OCI-LY7 (cell line): ENCODE measurements around the gene ANKFN1. TPM values are rescaled to one million over a fixed set of nuclear protein-coding genes. Genes with fewer than 3 reads are reported as not detected.

Experiments used
- BruUV-seq: library from RNA; stranded (reverse); fragments of 400-500 nt; replicated peaks from 2 replicates; lab custom pipeline; 2021; lab: Mats Ljungman, UMichigan
- CTCF ChIA-PET: fragments of 300-600 bp; sonication (Branson Sonifier 250); formaldehyde crosslinking; loops from one replicate; lab custom pipeline; 2022; ENCODE audit warnings: antibody characterized with exemption; ENCODE audit not compliant: unreplicated experiment; lab: Charles Lee
- POLR2A ChIA-PET: fragments of 300-600 bp; sonication (Branson Sonifier 250); formaldehyde crosslinking; loops from one replicate; lab custom pipeline; 2022; ENCODE audit warnings: antibody characterized with exemption; lab: Charles Lee
- DNase-seq: peaks from one replicate; pipeline ENCODE4 v3.0.0-alpha.2; 2015; ENCODE audit warnings: low spot score
- H2AFZ ChIP-seq: fragments of 200-600 bp; sonication (generic), shearing (Covaris generic); 2 replicates; pipeline ENCODE4 v1.6.1; 2014; ENCODE audit warnings: mild to moderate bottlenecking, antibody characterized with exemption, low read length, moderate library complexity
- H3K27ac ChIP-seq: fragments of 200-600 bp; sonication (generic); 2 replicates; pipeline ENCODE4 v1.5.1; 2014; ENCODE audit warnings: mixed run types, low read depth, mild to moderate bottlenecking, moderate library complexity, low read length, inconsistent platforms; ENCODE audit not compliant: poor library complexity, severe bottlenecking
- H3K36me3 ChIP-seq: fragments of 200-600 bp; sonication (generic); 2 replicates; pipeline ENCODE4 v1.6.1; 2014; ENCODE audit warnings: mild to moderate bottlenecking, antibody characterized with exemption, low read length, moderate library complexity, mixed read lengths; ENCODE audit not compliant: insufficient read depth
- H3K4me1 ChIP-seq: fragments of 200-600 bp; sonication (generic); 2 replicates; pipeline ENCODE4 v1.5.1; 2014; ENCODE audit warnings: mild to moderate bottlenecking, low read length; ENCODE audit not compliant: insufficient read depth, poor library complexity, severe bottlenecking
- H3K4me2 ChIP-seq: fragments of 200-600 bp; sonication (generic); 2 replicates; pipeline ENCODE4 v1.6.1; 2014; ENCODE audit warnings: mild to moderate bottlenecking, low read length
- H3K4me3 ChIP-seq: fragments of 200-600 bp; sonication (generic); 2 replicates; pipeline ENCODE4 v1.5.1; 2014; ENCODE audit warnings: mild to moderate bottlenecking, low read depth, low read length; ENCODE audit not compliant: poor library complexity, severe bottlenecking
- H3K79me2 ChIP-seq: fragments of 200-600 bp; sonication (generic); 2 replicates; pipeline ENCODE4 v1.6.1; 2016; ENCODE audit warnings: low read depth, mild to moderate bottlenecking, low read length, moderate library complexity, mixed read lengths; ENCODE audit not compliant: insufficient read depth
- H3K9me2 ChIP-seq: fragments of 200-600 bp; sonication (generic); 2 replicates; pipeline ENCODE4 v1.6.1; 2016; ENCODE audit warnings: mild to moderate bottlenecking, low read length, mixed read lengths; ENCODE audit not compliant: insufficient read depth
- H3K9me3 ChIP-seq: fragments of 200-600 bp; sonication (generic); 2 replicates; pipeline ENCODE4 v1.6.1; 2014; ENCODE audit warnings: mild to moderate bottlenecking, mixed run types, low read length, mixed read lengths
- H4K20me1 ChIP-seq: fragments of 200-600 bp; sonication (generic); 2 replicates; pipeline ENCODE4 v1.6.1; 2014; ENCODE audit warnings: mild to moderate bottlenecking, antibody characterized with exemption, low read length, moderate library complexity, mixed read lengths; ENCODE audit not compliant: insufficient read depth
- EZH2phosphoT487 ChIP-seq: fragments of 200-600 bp; sonication (generic); IDR thresholded peaks from 2 replicates; pipeline ENCODE4 v1.6.1; 2018; ENCODE audit warnings: low read depth, borderline replicate concordance, mild to moderate bottlenecking, mixed run types, antibody characterized with exemption, low read length, moderate library complexity, mixed read lengths
- intact Hi-C: fragments of 100-400 bp; cut with micrococcal nuclease; formaldehyde crosslinking; loops from one replicate; pipeline ENCODE4 v1.10.0; 2022; ENCODE audit not compliant: unreplicated experiment
- total RNA-seq, 2 experiments: library from RNA; depleted of rRNA in 1 of 2; stranded (reverse); fragments of >200 nt in 1 of 2; shearing (Covaris generic) in 1 of 2; gene quantifications; 2 replicates each; pipeline ENCODE4 v1.2.3, GENCODE V29; 2014 to 2022
- TF ChIP-seq, protein P1 (sequence below): fragments of 200-600 bp; sonication (generic); conservative IDR thresholded peaks from 2 replicates; pipeline ENCODE4 v1.5.1; 2014; ENCODE audit warnings: mild to moderate bottlenecking, antibody characterized with exemption, low read length, moderate library complexity, mixed read lengths

Gene ANKFN1
- total RNA-seq, 2 experiments from 2014 or later: 0.67 TPM; not detected in 1

- Histone ChIP-seq H3K4me1 (no peaks in the 10 kb centered on the region), H4K20me1 (no peaks in the 10 kb centered on the region), H3K9me2 (no peaks in the 10 kb centered on the region), H3K4me2 (no peak overlapping the region), H3K4me3 (no peak overlapping the region), H3K9me3 (no peaks in the 10 kb centered on the region), H3K79me2 (no peaks in the 10 kb centered on the region), H2AFZ (no peak overlapping the region), H3K27ac (no peak overlapping the region), H3K36me3 (no peaks in the 10 kb centered on the region)
- ChIA-PET POLR2A (no interaction called here), CTCF (interaction anchor here (1.0 kb wide), 1 partner anchor 28 kb away, joined by 3 read pairs; no protein-coding TSS in a partner anchor)
- intact Hi-C loops: no loop called here
- DNase-seq: no peak
- TF ChIP-seq, protein P1, sequence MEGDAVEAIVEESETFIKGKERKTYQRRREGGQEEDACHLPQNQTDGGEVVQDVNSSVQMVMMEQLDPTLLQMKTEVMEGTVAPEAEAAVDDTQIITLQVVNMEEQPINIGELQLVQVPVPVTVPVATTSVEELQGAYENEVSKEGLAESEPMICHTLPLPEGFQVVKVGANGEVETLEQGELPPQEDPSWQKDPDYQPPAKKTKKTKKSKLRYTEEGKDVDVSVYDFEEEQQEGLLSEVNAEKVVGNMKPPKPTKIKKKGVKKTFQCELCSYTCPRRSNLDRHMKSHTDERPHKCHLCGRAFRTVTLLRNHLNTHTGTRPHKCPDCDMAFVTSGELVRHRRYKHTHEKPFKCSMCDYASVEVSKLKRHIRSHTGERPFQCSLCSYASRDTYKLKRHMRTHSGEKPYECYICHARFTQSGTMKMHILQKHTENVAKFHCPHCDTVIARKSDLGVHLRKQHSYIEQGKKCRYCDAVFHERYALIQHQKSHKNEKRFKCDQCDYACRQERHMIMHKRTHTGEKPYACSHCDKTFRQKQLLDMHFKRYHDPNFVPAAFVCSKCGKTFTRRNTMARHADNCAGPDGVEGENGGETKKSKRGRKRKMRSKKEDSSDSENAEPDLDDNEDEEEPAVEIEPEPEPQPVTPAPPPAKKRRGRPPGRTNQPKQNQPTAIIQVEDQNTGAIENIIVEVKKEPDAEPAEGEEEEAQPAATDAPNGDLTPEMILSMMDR: no peak
- TF ChIP-seq EZH2phosphoT487: no peak
- BruUV-seq: no TSS peak
Measured at GRCh38 chr17:56111706-56112485, 41.4 kb upstream of the ANKFN1 start.

- POLR2A ChIA-PET: no interaction called here
Measured at GRCh38 chr17:56113486-56113885, 39.8 kb upstream of the ANKFN1 start.

More at GRCh38 chr17:56113486-56113885, 39.8 kb upstream of the ANKFN1 start:
- no peak overlapping the region for H2AFZ ChIP-seq
- H3K4me3 ChIP-seq: no peak overlapping the region
- H4K20me1 ChIP-seq: no peaks in the 10 kb centered on the region
- TF ChIP-seq EZH2phosphoT487: no peak
- TF ChIP-seq, protein P1: no peak
- DNase-seq: no peak
- H3K4me2 ChIP-seq: no peak overlapping the region
- CTCF ChIA-PET: no interaction called here
- no peaks in the 10 kb centered on the region for H3K4me1 ChIP-seq
- no peaks in the 10 kb centered on the region for H3K36me3 ChIP-seq
- no TSS peak for BruUV-seq
- no peaks in the 10 kb centered on the region for H3K79me2 ChIP-seq
- intact Hi-C loops: no loop called here
- no peaks in the 10 kb centered on the region for H3K9me2 ChIP-seq
- no peak overlapping the region for H3K27ac ChIP-seq
- no peaks in the 10 kb centered on the region for H3K9me3 ChIP-seq
